Bronchial epithelial cell (primary cell): ENCODE results near the gene ADSS1. TPM values are rescaled to one million over a fixed set of nuclear protein-coding genes. Genes with fewer than 3 reads are reported as not detected.
A peak's percentile ranks its signal among the peaks of the same experiment; 100 is the strongest.

Source experiments
- DNase-seq: peaks from one replicate; pipeline ENCODE4 v3.0.0-alpha.2; 2010; ENCODE audit warnings: low read depth
- FAIRE-seq: peaks from 2 replicates; lab custom pipeline; 2011; peaks lifted over from hg19 to GRCh38; lab: Jason Lieb, UNC
- H3K27me3 ChIP-seq: 2 replicates; pipeline ENCODE4 v1.5.1; 2011; ENCODE audit warnings: low read length; ENCODE audit not compliant: control insufficient read depth, insufficient read depth
- H3K36me3 ChIP-seq: 2 replicates; pipeline ENCODE4 v1.5.1; 2011; ENCODE audit warnings: low read length; ENCODE audit not compliant: control insufficient read depth, insufficient read depth
- H3K4me3 ChIP-seq: 2 replicates; pipeline ENCODE4 v1.5.1; 2011; ENCODE audit warnings: mild to moderate bottlenecking, low read depth, low read length, control low read depth
- CTCF ChIP-seq: IDR thresholded peaks from 2 replicates; pipeline ENCODE4 v1.5.1; 2011; ENCODE audit warnings: mild to moderate bottlenecking, moderate library complexity, low read length, control low read depth, inconsistent platforms; ENCODE audit not compliant: insufficient read depth, severe bottlenecking
- total RNA-seq: library from RNA; depleted of rRNA; stranded (reverse); fragments of >200 nt; gene quantifications from 2 replicates; pipeline ENCODE4 v1.2.1, GENCODE V29; 2014

Gene ADSS1
- total RNA-seq, 1 donor from 2014 or later: 18.2 TPM

DNA sequence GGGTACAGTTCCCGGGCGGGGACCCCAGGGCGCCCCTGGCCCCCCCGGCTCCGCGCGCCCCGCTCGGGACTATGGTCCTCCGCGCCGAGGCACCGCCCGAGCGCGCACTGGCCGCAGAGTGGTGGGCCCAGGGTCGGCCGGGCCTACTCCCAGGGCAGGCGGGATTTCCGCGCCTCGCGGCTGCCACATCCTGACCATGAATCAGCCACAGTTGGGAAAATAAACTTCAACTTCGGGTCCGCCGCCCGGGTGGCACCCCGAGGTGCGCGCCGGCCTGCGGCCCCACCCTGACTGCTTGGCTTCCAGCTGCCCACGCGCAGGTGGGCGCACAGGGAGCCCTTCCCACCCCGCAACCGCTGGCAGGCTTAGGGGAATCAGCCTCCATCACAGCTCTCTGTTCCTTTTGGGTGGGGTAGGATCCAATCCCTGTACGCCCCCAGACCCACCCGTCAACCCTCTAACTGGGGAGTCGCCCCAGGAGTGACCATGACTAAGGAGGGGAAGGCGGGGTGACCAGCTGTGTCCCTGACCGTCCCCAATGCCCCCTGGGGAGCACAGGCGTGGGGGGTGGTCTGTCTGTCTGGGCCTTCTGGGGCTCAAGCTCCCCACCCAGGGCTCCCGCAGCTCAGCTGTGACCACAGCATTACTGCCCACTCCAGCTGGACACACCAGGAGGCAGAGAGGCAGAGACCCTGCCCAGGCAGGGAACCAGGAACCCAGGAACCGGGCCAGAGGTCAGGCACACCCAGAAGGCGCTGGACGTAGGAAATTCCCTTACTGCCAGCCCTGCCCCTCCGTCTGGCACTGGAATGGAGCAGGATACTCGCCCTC, 33.9 kb upstream of the ADSS1 start:
- no peak for TF ChIP-seq CTCF

DNA sequence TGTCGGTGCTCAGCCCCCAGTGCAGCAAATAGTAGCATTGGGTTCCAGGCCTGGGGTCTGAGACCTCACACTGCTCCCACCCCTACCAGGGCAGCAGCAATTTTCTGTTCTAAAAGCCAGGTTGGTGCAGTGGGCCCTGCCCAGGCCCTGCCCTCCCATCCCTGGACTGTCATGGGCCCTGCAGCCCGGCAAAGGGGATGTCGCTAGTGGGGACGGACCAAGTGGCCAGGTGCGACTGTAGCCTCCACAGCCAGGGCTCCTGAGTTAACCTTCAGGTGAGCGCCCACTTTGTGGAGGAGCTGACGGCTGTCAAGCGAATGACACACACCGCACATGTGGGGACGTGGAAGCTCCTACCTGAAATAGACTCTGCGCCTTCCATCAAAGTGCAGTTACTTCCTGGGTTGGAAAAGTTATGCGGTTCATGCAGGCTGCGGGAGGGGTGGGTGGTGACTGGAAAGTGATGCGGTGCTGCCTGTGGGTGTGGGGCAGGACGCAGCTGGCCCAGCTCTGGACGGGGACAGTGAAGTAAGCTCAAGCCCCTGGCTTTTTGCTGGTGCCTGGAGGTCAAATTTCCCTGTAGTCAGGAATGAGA, 33.1 kb upstream of the ADSS1 start:
- H3K27me3 ChIP-seq: no peaks in the 10 kb centered on the region
- H3K36me3 ChIP-seq: peaks cover 21% of the 10 kb centered on the region
- H3K4me3 ChIP-seq: peak overlapping the region; percentile 89
- DNase-seq (no peak), FAIRE-seq (no peak)
- TF ChIP-seq CTCF: no peak

More for the DNA sequence above, 33.9 kb upstream of the ADSS1 start:
- Histone ChIP-seq H3K4me3 (peak overlapping the region; percentile 89), H3K27me3 (no peaks in the 10 kb centered on the region), H3K36me3 (peaks cover 17% of the 10 kb centered on the region)
- FAIRE-seq (no peak), DNase-seq (no peak)

GRCh38 chr14:104691546-104692260, 32.3 kb upstream of the ADSS1 start:
- peaks cover 25% of the 10 kb centered on the region for H3K36me3 ChIP-seq
- no peak overlapping the region for H3K4me3 ChIP-seq
- TF ChIP-seq CTCF: no peak
- FAIRE-seq (no peak), DNase-seq (no peak)
- no peaks in the 10 kb centered on the region for H3K27me3 ChIP-seq

DNA sequence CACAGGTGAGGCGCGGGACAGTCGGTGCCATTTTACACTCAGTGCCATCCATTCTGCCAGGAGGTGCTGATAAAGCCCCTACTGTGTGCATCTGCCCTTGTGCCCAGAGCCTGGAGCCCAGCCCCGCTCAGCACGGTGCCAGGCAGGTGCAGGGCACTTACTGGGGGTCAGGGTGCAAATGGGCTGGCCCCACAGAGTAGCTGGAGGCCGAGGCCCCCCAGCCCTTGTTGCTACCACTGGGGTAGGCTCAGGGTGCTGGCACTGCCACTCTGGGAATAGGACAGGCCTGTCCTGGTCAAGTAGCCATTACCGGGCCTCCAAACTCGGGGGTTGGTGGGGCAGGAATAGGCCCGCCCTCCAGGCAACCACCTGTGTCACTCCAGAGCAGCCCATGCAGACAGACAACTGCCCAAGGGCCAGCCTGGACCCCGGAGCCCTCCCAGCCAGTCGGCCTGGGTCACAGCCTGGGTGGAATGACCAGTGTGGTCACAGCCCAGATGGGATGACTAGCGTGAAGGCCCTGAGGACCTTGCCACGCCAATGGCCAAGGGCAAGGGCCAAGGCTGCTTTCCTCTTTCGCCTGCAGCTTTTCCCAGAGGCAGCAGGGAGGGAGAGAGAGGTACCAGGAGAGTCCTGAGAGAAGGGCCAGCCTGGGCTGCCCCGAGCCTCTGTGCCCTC, 31.6 kb upstream of the ADSS1 start:
- FAIRE-seq (no peak), DNase-seq (no peak)
- no peaks in the 10 kb centered on the region for H3K27me3 ChIP-seq
- peaks cover 30% of the 10 kb centered on the region for H3K36me3 ChIP-seq
- no peak overlapping the region for H3K4me3 ChIP-seq
- no peak for TF ChIP-seq CTCF

DNA sequence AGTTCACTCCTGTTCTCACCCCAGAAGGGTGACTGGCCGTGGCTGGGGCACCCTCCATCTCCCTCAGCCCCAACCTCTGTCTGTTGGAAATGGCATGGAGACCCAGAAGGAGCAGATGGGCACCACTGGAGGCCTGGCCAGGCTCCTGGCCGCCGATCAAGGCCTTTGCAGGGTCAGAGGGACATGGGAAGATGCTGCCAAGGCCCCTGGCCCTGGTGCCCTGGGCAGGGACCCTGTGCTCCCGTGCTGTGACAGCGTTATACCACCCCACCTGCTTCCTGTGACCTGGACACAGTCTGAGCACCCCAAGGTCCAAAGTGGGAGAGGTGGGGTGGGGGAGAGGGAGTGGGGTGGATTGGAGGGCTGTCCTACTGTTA, 31.1 kb upstream of the ADSS1 start:
- H3K36me3 ChIP-seq: peaks cover 31% of the 10 kb centered on the region
- FAIRE-seq: no peak
- no peak for DNase-seq
- H3K27me3 ChIP-seq: no peaks in the 10 kb centered on the region
- H3K4me3 ChIP-seq: no peak overlapping the region
- TF ChIP-seq CTCF: no peak
